WERI-Rb-1 (cell line): ENCODE results near the gene KCNH3.

Experiments
- DNase-seq: peaks from one replicate; pipeline ENCODE4 v3.0.0-alpha.2; 2020
- H3K27ac ChIP-seq: fragments of 250-450 bp; sonication (Bioruptor Pico); 2 replicates; pipeline ENCODE4 v1.5.1; 2020; ENCODE audit warnings: mild to moderate bottlenecking, moderate library complexity
- H3K27me3 ChIP-seq: fragments of 250-450 bp; sonication (Bioruptor Pico); 2 replicates; pipeline ENCODE4 v1.5.1; 2021; ENCODE audit warnings: mild to moderate bottlenecking, low read depth, moderate library complexity; ENCODE audit not compliant: insufficient read depth, severe bottlenecking
- H3K36me3 ChIP-seq: fragments of 250-450 bp; sonication (Bioruptor Pico); 2 replicates; pipeline ENCODE4 v1.5.1; 2020; ENCODE audit warnings: mild to moderate bottlenecking, moderate library complexity
- H3K4me3 ChIP-seq: 2 replicates; pipeline ENCODE4 v1.5.1; 2011; ENCODE audit warnings: low read depth, mild to moderate bottlenecking, control low read depth, low read length
- H3K9me3 ChIP-seq: fragments of 250-450 bp; sonication (Bioruptor Pico); 2 replicates; pipeline ENCODE4 v1.5.1; 2021; ENCODE audit warnings: mild to moderate bottlenecking, moderate library complexity; ENCODE audit not compliant: severe bottlenecking
- TF ChIP-seq, protein P1 (sequence below): IDR thresholded peaks from 2 replicates; pipeline ENCODE4 v1.5.1; 2011; ENCODE audit warnings: low read depth, mild to moderate bottlenecking, control low read depth, inconsistent platforms, low read length

Gene KCNH3

GRCh38 chr12:49585477-49586459 is 46.9 kb downstream of the KCNH3 start:
- Histone ChIP-seq H3K4me3 (no peak overlapping the region), H3K9me3 (no peaks in the 10 kb centered on the region), H3K27me3 (no peaks in the 10 kb centered on the region), H3K36me3 (no peaks in the 10 kb centered on the region; the same call in none of the 2 replicates), H3K27ac (no peak overlapping the region)
- DNase-seq, result no peak
- TF ChIP-seq, protein P1, sequence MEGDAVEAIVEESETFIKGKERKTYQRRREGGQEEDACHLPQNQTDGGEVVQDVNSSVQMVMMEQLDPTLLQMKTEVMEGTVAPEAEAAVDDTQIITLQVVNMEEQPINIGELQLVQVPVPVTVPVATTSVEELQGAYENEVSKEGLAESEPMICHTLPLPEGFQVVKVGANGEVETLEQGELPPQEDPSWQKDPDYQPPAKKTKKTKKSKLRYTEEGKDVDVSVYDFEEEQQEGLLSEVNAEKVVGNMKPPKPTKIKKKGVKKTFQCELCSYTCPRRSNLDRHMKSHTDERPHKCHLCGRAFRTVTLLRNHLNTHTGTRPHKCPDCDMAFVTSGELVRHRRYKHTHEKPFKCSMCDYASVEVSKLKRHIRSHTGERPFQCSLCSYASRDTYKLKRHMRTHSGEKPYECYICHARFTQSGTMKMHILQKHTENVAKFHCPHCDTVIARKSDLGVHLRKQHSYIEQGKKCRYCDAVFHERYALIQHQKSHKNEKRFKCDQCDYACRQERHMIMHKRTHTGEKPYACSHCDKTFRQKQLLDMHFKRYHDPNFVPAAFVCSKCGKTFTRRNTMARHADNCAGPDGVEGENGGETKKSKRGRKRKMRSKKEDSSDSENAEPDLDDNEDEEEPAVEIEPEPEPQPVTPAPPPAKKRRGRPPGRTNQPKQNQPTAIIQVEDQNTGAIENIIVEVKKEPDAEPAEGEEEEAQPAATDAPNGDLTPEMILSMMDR, result no peak

DNA sequence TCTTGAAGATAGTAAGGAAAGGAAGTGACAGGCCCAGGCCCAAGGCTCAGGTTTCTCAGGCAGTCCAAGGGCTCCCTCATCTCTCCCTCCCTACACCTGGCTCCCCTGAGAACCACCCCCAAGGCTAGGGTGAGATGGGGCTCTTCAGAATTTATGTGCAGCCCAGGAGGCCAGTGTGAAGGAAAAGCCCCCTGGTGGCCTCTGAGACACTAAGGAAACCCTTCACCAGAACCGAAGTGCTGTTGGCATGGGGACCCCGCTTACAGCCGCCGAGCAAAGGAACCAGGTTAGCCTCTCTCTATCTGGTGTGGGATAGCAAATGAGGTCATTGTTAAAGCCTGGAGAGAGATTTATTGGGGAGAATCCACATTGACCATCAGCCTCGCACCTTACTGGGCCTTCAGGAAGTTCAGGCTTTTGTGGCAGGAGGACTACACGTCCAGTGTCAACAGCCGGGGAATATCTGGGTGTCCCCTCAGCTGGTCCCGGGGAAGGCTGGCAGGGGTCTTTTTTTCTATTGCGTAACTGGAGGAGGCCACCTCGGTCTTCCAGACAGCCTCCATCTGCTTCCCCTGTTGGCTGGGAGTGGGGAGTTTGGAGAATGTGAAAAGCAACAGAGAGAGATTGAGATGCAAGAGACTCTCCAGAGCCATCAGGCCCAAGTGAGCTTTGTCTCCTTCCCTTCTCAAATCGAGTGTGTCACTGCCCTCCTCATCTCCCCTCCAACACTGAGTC is 48.5 kb downstream of the KCNH3 start:
- H3K4me3 ChIP-seq, result no peak overlapping the region
- H3K36me3 ChIP-seq, result no peaks in the 10 kb centered on the region; the same call in none of the 2 replicates
- H3K27me3 ChIP-seq, result no peaks in the 10 kb centered on the region
- no peak for DNase-seq
- no peak overlapping the region for H3K27ac ChIP-seq
- TF ChIP-seq, protein P1, result peak; percentile 21; the same call in 1 of the 2 replicates
- H3K9me3 ChIP-seq, result no peaks in the 10 kb centered on the region

GRCh38 chr12:49588281-49588680 is 49.5 kb downstream of the KCNH3 start:
- no peak overlapping the region for H3K27ac ChIP-seq
- H3K9me3 ChIP-seq, result no peaks in the 10 kb centered on the region
- no peak overlapping the region for H3K4me3 ChIP-seq
- no peak for DNase-seq
- no peaks in the 10 kb centered on the region; the same call in 1 of the 2 replicates for H3K36me3 ChIP-seq
- TF ChIP-seq, protein P1, result no peak
- no peaks in the 10 kb centered on the region for H3K27me3 ChIP-seq

DNA sequence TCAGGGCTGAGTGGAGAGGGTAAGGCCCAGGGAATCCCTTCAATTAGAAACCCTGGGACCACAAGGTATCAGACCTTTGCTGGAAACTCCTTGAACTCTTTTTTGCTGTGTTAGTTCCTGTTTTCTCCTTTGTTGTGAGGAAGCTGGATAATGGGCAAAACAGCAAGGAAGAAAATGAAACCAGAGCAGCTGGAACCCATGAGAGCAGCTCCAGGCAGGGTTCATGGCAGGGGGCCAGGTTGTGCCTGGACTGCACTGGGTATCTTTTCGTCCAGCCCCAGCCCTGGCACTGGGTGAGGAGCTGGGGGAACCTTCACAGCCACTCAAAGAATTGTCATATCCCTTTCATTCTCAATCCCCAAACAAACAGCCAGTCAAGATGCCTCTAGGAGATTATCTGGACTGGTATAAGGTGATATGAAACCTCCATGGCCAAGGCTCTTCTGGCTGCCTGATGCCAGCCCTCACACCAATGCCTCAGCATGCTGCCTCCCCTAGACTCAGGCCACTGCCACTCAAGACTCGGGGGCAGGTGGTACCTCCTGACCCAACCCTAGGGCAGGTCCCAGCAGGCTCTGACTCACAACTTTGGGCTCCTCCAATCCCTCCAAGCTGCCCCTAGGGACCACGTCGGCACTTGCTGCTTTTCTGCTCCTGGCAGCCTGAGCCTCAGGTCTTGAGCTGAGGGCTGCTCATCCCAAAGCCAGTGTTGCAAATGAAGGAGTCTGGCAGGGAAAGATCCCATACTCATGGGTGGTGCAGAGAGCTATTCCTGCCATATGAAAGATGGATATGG is 50.1 kb downstream of the KCNH3 start:
- Histone ChIP-seq H3K9me3 (no peaks in the 10 kb centered on the region), H3K36me3 (no peaks in the 10 kb centered on the region; the same call in 1 of the 2 replicates), H3K4me3 (no peak overlapping the region), H3K27me3 (no peaks in the 10 kb centered on the region), H3K27ac (no peak overlapping the region)
- TF ChIP-seq, protein P1, result no peak
- DNase-seq, result no peak

- TF ChIP-seq, protein P1, result no peak
- no peaks in the 10 kb centered on the region for H3K27me3 ChIP-seq
- H3K36me3 ChIP-seq, result no peaks in the 10 kb centered on the region
- H3K9me3 ChIP-seq, result no peaks in the 10 kb centered on the region
- H3K4me3 ChIP-seq, result no peak overlapping the region
- no peak overlapping the region for H3K27ac ChIP-seq
- DNase-seq, result peak; percentile 44
Observed at GRCh38 chr12:49598527-49598926, 59.7 kb downstream of the KCNH3 start.
